Erythroblast (primary cell): ENCODE data around the gene OGA.

Experiments used
- DNase-seq, 2 experiments: peaks; one replicate each; lab custom pipeline; 2025; lab: John Stamatoyannopoulos, UW
- GATA1 ChIP-seq: IDR thresholded peaks from 2 replicates; pipeline ENCODE4 v1.6.1; 2011; ENCODE audit warnings: low read depth, mild to moderate bottlenecking, control low read depth, low read length, moderate library complexity
- POLR2A ChIP-seq: IDR thresholded peaks from 2 replicates; pipeline ENCODE4 v1.6.1; 2011; ENCODE audit warnings: mild to moderate bottlenecking, low read length

Gene OGA

GRCh38 chr10:101818119-101818871 is at the start of gene OGA:
TSS of gene OGA (minus strand) at chr10:101818444. CDS start at chr10:101818022, 422 bp downstream.
- peak; percentile 95 for TF ChIP-seq POLR2A
- no peak for TF ChIP-seq GATA1
- DNase-seq: peak; percentile 99 to 100

- no peak for TF ChIP-seq GATA1
- TF ChIP-seq POLR2A: no peak
- no peak for DNase-seq
Observed at GRCh38 chr10:101867931-101868330, 49.7 kb upstream of the OGA start.

- no peak for TF ChIP-seq GATA1
- no peak for TF ChIP-seq POLR2A
- no peak for DNase-seq
Observed at GRCh38 chr10:101859530-101859929, 41.3 kb upstream of the OGA start.

GRCh38 chr10:101858723-101859500 is 40.7 kb upstream of the OGA start:
- TF ChIP-seq GATA1: no peak
- peak in 1 of 2 experiments; percentile 18 for DNase-seq

GRCh38 chr10:101857802-101858476 is 39.7 kb upstream of the OGA start:
- no peak for TF ChIP-seq POLR2A
- TF ChIP-seq GATA1: no peak
- DNase-seq: no peak

GRCh38 chr10:101856626-101857025 is 38.4 kb upstream of the OGA start:
- no peak for DNase-seq
- TF ChIP-seq GATA1 (no peak), POLR2A (no peak)

GRCh38 chr10:101851411-101852116 is 33.3 kb upstream of the OGA start:
- no peak for DNase-seq
- TF ChIP-seq POLR2A: no peak
- TF ChIP-seq GATA1: no peak

- no peak for DNase-seq
- no peak for TF ChIP-seq POLR2A
- TF ChIP-seq GATA1: no peak
Observed at GRCh38 chr10:101850749-101851148, 32.5 kb upstream of the OGA start.

GRCh38 chr10:101848894-101849351 is 30.7 kb upstream of the OGA start:
- TF ChIP-seq GATA1 (no peak), POLR2A (no peak)
- DNase-seq: no peak

GRCh38 chr10:101848408-101848807 is 30.2 kb upstream of the OGA start:
- TF ChIP-seq POLR2A (no peak), GATA1 (no peak)
- DNase-seq: no peak

- no peak for DNase-seq
- no peak for TF ChIP-seq POLR2A
- no peak for TF ChIP-seq GATA1
Observed at GRCh38 chr10:101845893-101846292, 27.6 kb upstream of the OGA start.

- no peak for TF ChIP-seq POLR2A
- TF ChIP-seq GATA1: no peak
- DNase-seq: peak; percentile 49 to 57
Observed at GRCh38 chr10:101843032-101844021, 25.1 kb upstream of the OGA start, which contains the start of gene KCNIP2. TSS of gene KCNIP2 (minus strand) at chr10:101843800. CDS start at chr10:101843568, 232 bp downstream.
